H1 (cell line): ENCODE measurements around the gene KRTAP2-3. TPM values are rescaled to one million over a fixed set of nuclear protein-coding genes. Genes with fewer than 3 reads are reported as not detected.

Source experiments
- CTCF ChIA-PET: fragments of 300-600 bp; sonication (Branson Sonifier 250); formaldehyde crosslinking; loops from one replicate; lab custom pipeline; 2021; ENCODE audit not compliant: partially characterized antibody; lab: Charles Lee
- POLR2A ChIA-PET: fragments of 300-600 bp; sonication (Branson Sonifier 250); formaldehyde crosslinking; loops from one replicate; lab custom pipeline; 2021; ENCODE audit warnings: inconsistent platforms; ENCODE audit not compliant: partially characterized antibody; lab: Charles Lee
- DNase-seq, 2 experiments: peaks; one replicate each; pipeline versions ENCODE4 v3.0.0 to v3.0.0-alpha.2; 2010 to 2022; ENCODE audit warnings: low spot score in 2 of 2, low read depth in 1 of 2, mixed read lengths in 1 of 2
- FAIRE-seq: peaks from 2 replicates; lab custom pipeline; 2011; peaks lifted over from hg19 to GRCh38; lab: Jason Lieb, UNC
- H2AFZ ChIP-seq: 2 replicates; pipeline ENCODE4 v1.8.1; 2012; ENCODE audit warnings: low read length, inconsistent platforms
- H2AK5ac ChIP-seq: 2 replicates; pipeline ENCODE4 v1.6.1; 2013; ENCODE audit warnings: low read depth, low read length
- H2BK120ac ChIP-seq: replicated peaks from 2 replicates; pipeline ENCODE3; 2013; ENCODE audit warnings: low read depth, low read length, inconsistent platforms
- H2BK12ac ChIP-seq: 2 replicates; pipeline ENCODE4 v1.6.1; 2013; ENCODE audit warnings: low read depth, low read length
- H2BK15ac ChIP-seq: 2 replicates; pipeline ENCODE4 v1.6.1; 2013; ENCODE audit warnings: low read length
- H2BK20ac ChIP-seq: 2 replicates; pipeline ENCODE4 v1.6.1; 2013; ENCODE audit warnings: low read length
- H2BK5ac ChIP-seq: 2 replicates; pipeline ENCODE4 v1.6.1; 2013; ENCODE audit warnings: low read depth, low read length
- H3K14ac ChIP-seq: 2 replicates; pipeline ENCODE4 v1.6.1; 2013; ENCODE audit warnings: inconsistent platforms; ENCODE audit not compliant: insufficient read length
- H3K18ac ChIP-seq: 2 replicates; pipeline ENCODE4 v1.6.1; 2013; ENCODE audit warnings: low read length; ENCODE audit errors: extremely low read depth
- H3K23ac ChIP-seq: 2 replicates; pipeline ENCODE4 v1.6.1; 2013; ENCODE audit warnings: inconsistent platforms; ENCODE audit not compliant: insufficient read length
- H3K23me2 ChIP-seq: 2 replicates; pipeline ENCODE4 v1.6.1; 2013; ENCODE audit warnings: low read depth, low read length
- H3K27ac ChIP-seq: 2 replicates; pipeline ENCODE4 v1.6.1; 2011; ENCODE audit warnings: low read depth, low read length, inconsistent platforms
- H3K27me3 ChIP-seq, 4 experiments: replicated peaks in 1 of 4; 1 replicate in 1 of 4; 2 replicates in 3 of 4; pipeline versions ENCODE4 v1.6.1 to v1.8.1; 2011 to 2013; ENCODE audit warnings: low read length in 3 of 4, mild to moderate bottlenecking in 3 of 4, inconsistent platforms in 2 of 4, mixed read lengths in 2 of 4, moderate library complexity in 1 of 4; ENCODE audit not compliant: control insufficient read depth in 3 of 4, insufficient read depth in 3 of 4; ENCODE audit errors: extremely low read depth in 1 of 4
- H3K36me3 ChIP-seq, 4 experiments: 2 replicates each; pipeline versions ENCODE4 v1.6.1 to v1.8.1; 2011 to 2013; ENCODE audit warnings: mild to moderate bottlenecking in 4 of 4, low read length in 3 of 4, moderate library complexity in 2 of 4, control low read depth in 1 of 4, inconsistent platforms in 1 of 4; ENCODE audit not compliant: insufficient read depth in 4 of 4, control insufficient read depth in 2 of 4
- H3K4ac ChIP-seq: replicated peaks from 2 replicates; pipeline ENCODE3; 2013; ENCODE audit warnings: low read length, low read depth, mixed read lengths, inconsistent platforms; ENCODE audit not compliant: insufficient read length
- H3K4me1 ChIP-seq, 4 experiments: replicated peaks in 1 of 4; 1 replicate in 1 of 4; 2 replicates in 3 of 4; pipeline versions ENCODE4 v1.6.1 to v1.8.1; 2011 to 2013; ENCODE audit warnings: low read length in 3 of 4, inconsistent platforms in 2 of 4, mixed read lengths in 1 of 4; ENCODE audit not compliant: insufficient read depth in 4 of 4, control insufficient read depth in 3 of 4
- H3K4me2 ChIP-seq, 2 experiments: 2 replicates each; pipeline versions ENCODE4 v1.6.1 to v1.8.1; 2011 to 2013; ENCODE audit warnings: low read depth in 2 of 2, low read length in 2 of 2, control low read depth in 1 of 2, inconsistent platforms in 1 of 2, mild to moderate bottlenecking in 1 of 2; ENCODE audit not compliant: insufficient read depth in 1 of 2
- H3K4me3 ChIP-seq, 4 experiments: fragments of 200-600, 300-600 bp in 1 of 4; sonication (generic), shearing (Covaris generic), sonication (Bioruptor Twin) in 1 of 4; 2 replicates each; pipeline versions ENCODE4 v1.5.1 to v1.8.1; 2011 to 2016; ENCODE audit warnings: low read length in 4 of 4, low read depth in 3 of 4, control low read depth in 2 of 4, inconsistent platforms in 2 of 4, mild to moderate bottlenecking in 2 of 4, mixed read lengths in 1 of 4, moderate library complexity in 1 of 4; ENCODE audit not compliant: insufficient read depth in 2 of 4; ENCODE audit errors: extremely low read depth in 1 of 4
- H3K56ac ChIP-seq: replicated peaks from 2 replicates; pipeline ENCODE3; 2013; ENCODE audit warnings: low read depth, mild to moderate bottlenecking, mixed read lengths, low read length, inconsistent platforms; ENCODE audit not compliant: insufficient read length
- H3K79me1 ChIP-seq: 2 replicates; pipeline ENCODE4 v1.6.1; 2013; ENCODE audit warnings: low read depth, low read length, control low read depth
- H3K79me2 ChIP-seq, 2 experiments: 2 replicates each; pipeline versions ENCODE4 v1.6.1 to v1.8.1; 2012 to 2013; ENCODE audit warnings: low read length in 2 of 2, mild to moderate bottlenecking in 2 of 2, inconsistent platforms in 1 of 2; ENCODE audit not compliant: insufficient read depth in 2 of 2, control insufficient read depth in 1 of 2
- H3K9ac ChIP-seq, 4 experiments: replicated peaks in 1 of 4; 1 replicate in 1 of 4; 2 replicates in 3 of 4; pipeline versions ENCODE4 v1.6.1 to v1.8.1; 2011 to 2013; ENCODE audit warnings: low read depth in 3 of 4, low read length in 3 of 4, control low read depth in 2 of 4, mild to moderate bottlenecking in 2 of 4, moderate library complexity in 2 of 4, inconsistent platforms in 1 of 4; ENCODE audit errors: extremely low read depth in 1 of 4
- H3K9me3 ChIP-seq, 2 experiments: 2 replicates each; pipeline versions ENCODE4 v1.6.1 to v1.8.1; 2012 to 2013; ENCODE audit warnings: mild to moderate bottlenecking in 2 of 2, moderate library complexity in 2 of 2, control low read depth in 1 of 2, inconsistent platforms in 1 of 2, low read depth in 1 of 2, low read length in 1 of 2, mixed read lengths in 1 of 2; ENCODE audit not compliant: insufficient read depth in 2 of 2
- H4K20me1 ChIP-seq, 2 experiments: replicated peaks in 1 of 2; 2 replicates each; pipeline versions ENCODE3 to v1.8.1; 2011 to 2013; ENCODE audit warnings: inconsistent platforms in 2 of 2, low read length in 2 of 2, mild to moderate bottlenecking in 1 of 2; ENCODE audit not compliant: insufficient read depth in 2 of 2, control insufficient read depth in 1 of 2
- H4K5ac ChIP-seq: 2 replicates; pipeline ENCODE4 v1.6.1; 2013; ENCODE audit warnings: low read length, low read depth, mixed read lengths, inconsistent platforms; ENCODE audit not compliant: insufficient read length
- H4K8ac ChIP-seq: 2 replicates; pipeline ENCODE4 v1.8.0; 2013; ENCODE audit warnings: mild to moderate bottlenecking, moderate library complexity, low read length, inconsistent platforms; ENCODE audit not compliant: insufficient read depth; ENCODE audit errors: extremely low read depth
- H4K91ac ChIP-seq: replicated peaks from 2 replicates; pipeline ENCODE3; 2013; ENCODE audit warnings: low read length, mixed read lengths, inconsistent platforms; ENCODE audit not compliant: insufficient read length
- CHD2 ChIP-seq: IDR thresholded peaks from 2 replicates; pipeline ENCODE4 v1.6.1; 2012; ENCODE audit warnings: low read length, improper control_type of control experiment
- RFX5 ChIP-seq: IDR thresholded peaks from 2 replicates; pipeline ENCODE4 v1.6.1; 2011; ENCODE audit warnings: low read depth, low read length, improper control_type of control experiment, borderline replicate concordance
- RNF2 ChIP-seq: fragments of 200-900, 300-1000 bp; sonication (generic); IDR thresholded peaks from 2 replicates; pipeline ENCODE4 v1.7.1; 2016; ENCODE audit warnings: borderline replicate concordance, low read depth, mild to moderate bottlenecking, antibody characterized with exemption, low read length; ENCODE audit not compliant: poor library complexity, severe bottlenecking; ENCODE audit errors: missing control alignments
- WGBS, 2 experiments: shearing (Covaris generic) in 1 of 2; methylation state at CpG; one replicate each; pipeline versions ENCODE4 v1.1.6 to v1.1.7; 2013 to 2015; ENCODE audit warnings: low lambda C conversion rate in 2 of 2, mixed read lengths in 2 of 2, inconsistent platforms in 1 of 2, low coverage in 1 of 2, missing lambda C conversion rate in 1 of 2; ENCODE audit not compliant: insufficient replicate concordance in 2 of 2, insufficient coverage in 1 of 2, insufficient read length in 1 of 2; ENCODE audit errors: extremely low coverage in 1 of 2, missing lambda C conversion rate in 1 of 2; 5-methylcytosine and 5-hydroxymethylcytosine counted together
- polyA plus RNA-seq, 7 experiments: library from polyadenylated mRNA; depleted of rRNA in 3 of 7; stranded (reverse) in 5 of 7; unstranded in 2 of 7; fragments of >200 nt in 5 of 7; fragments of 200-250 nt in 2 of 7; gene quantifications; 1 replicate in 5 of 7; 2 replicates in 1 of 7; 4 replicates in 1 of 7; pipeline versions ENCODE4 v1.2.1 to v1.2.3, GENCODE V29; 2011 to 2013; ENCODE audit warnings: missing spikeins in 2 of 7, mixed read lengths in 2 of 7
- total RNA-seq: library from RNA; stranded (reverse); fragmentation: NEBNext Ultra II Directional; extraction: Animal tissue kit (Norgen Biotek cat#: 25700); gene quantifications from 2 replicates; pipeline ENCODE4 v1.2.1, GENCODE V29; 2021
- TF ChIP-seq, protein P1 (sequence below), 3 experiments: IDR thresholded peaks; 1 replicate in 2 of 3; 2 replicates in 1 of 3; pipeline versions ENCODE4 v1.5.1 to v1.6.1; 2011; ENCODE audit warnings: low read length in 3 of 3, mild to moderate bottlenecking in 3 of 3, inconsistent platforms in 2 of 3, low read depth in 1 of 3, moderate library complexity in 1 of 3; ENCODE audit not compliant: insufficient read depth in 1 of 3; ENCODE audit errors: control extremely low read depth in 1 of 3

KRTAP2-3 gene
- total and polyA plus RNA-seq, 2 of the 8 experiments (the other 6 are each of a cell fraction or from before 2014, with no cell fraction given), result not detected

DNA sequence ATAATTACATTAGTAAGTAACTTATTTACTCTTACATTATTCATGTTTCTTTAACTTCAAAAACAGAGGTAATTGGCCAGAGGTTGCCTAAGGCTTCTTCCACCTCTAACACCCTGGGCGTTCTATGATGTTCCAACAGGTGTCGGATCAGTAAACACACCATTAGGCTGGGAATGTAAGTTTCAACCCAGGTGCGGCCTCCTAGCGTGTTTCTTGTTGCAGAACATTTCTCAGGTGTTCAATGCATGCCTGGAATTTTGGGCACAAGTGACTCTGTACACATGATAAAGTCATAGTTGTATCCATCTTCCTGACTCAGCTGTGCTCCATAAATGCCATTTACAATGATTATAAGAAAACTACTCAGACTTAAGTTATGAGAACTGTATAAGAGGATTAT, 5.9 kb downstream of the KRTAP2-3 start:
- no peak overlapping the region for H2BK15ac ChIP-seq
- H2BK5ac ChIP-seq, result no peak overlapping the region
- no peaks in the 10 kb centered on the region for H3K23me2 ChIP-seq
- no peak overlapping the region for H3K18ac ChIP-seq
- H2BK120ac ChIP-seq, result no peak overlapping the region
- TF ChIP-seq, protein P1, sequence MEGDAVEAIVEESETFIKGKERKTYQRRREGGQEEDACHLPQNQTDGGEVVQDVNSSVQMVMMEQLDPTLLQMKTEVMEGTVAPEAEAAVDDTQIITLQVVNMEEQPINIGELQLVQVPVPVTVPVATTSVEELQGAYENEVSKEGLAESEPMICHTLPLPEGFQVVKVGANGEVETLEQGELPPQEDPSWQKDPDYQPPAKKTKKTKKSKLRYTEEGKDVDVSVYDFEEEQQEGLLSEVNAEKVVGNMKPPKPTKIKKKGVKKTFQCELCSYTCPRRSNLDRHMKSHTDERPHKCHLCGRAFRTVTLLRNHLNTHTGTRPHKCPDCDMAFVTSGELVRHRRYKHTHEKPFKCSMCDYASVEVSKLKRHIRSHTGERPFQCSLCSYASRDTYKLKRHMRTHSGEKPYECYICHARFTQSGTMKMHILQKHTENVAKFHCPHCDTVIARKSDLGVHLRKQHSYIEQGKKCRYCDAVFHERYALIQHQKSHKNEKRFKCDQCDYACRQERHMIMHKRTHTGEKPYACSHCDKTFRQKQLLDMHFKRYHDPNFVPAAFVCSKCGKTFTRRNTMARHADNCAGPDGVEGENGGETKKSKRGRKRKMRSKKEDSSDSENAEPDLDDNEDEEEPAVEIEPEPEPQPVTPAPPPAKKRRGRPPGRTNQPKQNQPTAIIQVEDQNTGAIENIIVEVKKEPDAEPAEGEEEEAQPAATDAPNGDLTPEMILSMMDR (IDR thresholded peaks at IDR 0.05; ENCODE audit: control extremely low read depth in 1 of 3, insufficient read depth in 1 of 3, low read depth in 1 of 3, low read length in 3 of 3), result no peak
- TF ChIP-seq RNF2 (no peak), RFX5 (no peak), CHD2 (no peak)
- no peak overlapping the region for H3K4ac ChIP-seq
- H3K56ac ChIP-seq, result no peak overlapping the region
- no peak overlapping the region for H4K91ac ChIP-seq
- H3K23ac ChIP-seq, result no peak overlapping the region
- no peak overlapping the region for H2AFZ ChIP-seq
- no peak overlapping the region for H3K4me2 ChIP-seq
- H3K79me1 ChIP-seq, result no peaks in the 10 kb centered on the region
- no peak overlapping the region for H3K14ac ChIP-seq
- FAIRE-seq, result no peak
- no peaks in the 10 kb centered on the region for H3K27me3 ChIP-seq
- ChIA-PET POLR2A (no interaction called here), CTCF (no interaction called here)
- 0 out of 4 replicates have a peak, but pooled peaks cover 0 to 4% of the 10 kb centered on the region in 2 experiments for H3K9me3 ChIP-seq
- no peak overlapping the region for H2AK5ac ChIP-seq
- H3K36me3 ChIP-seq, result no peaks in the 10 kb centered on the region
- H4K20me1 ChIP-seq, result no peaks in the 10 kb centered on the region
- peaks cover 0 to 2% (median 0%) of the 10 kb centered on the region in 4 experiments; a peak in 1 of 7 replicates for H3K4me1 ChIP-seq
- no peak overlapping the region for H4K5ac ChIP-seq
- H3K4me3 ChIP-seq, result no peak overlapping the region
- no peak overlapping the region for H4K8ac ChIP-seq
- DNase-seq, result no peak
- no peak overlapping the region for H2BK20ac ChIP-seq
- H3K79me2 ChIP-seq, result no peaks in the 10 kb centered on the region
- H3K27ac ChIP-seq, result no peak overlapping the region
- no peak overlapping the region for H2BK12ac ChIP-seq
- H3K9ac ChIP-seq, result no peak overlapping the region
- 93% methylated on average over 4 of the region's 4 CpGs; no CpG with 5 or more reads in 1 of the 2 experiments for WGBS, 2 experiments
